Tibial artery (tissue), 4 donors: ENCODE data around the gene ADCY3.

ENCODE experiments used
- DNase-seq, 2 donors: peaks; one replicate each; pipeline ENCODE4 v3.0.0-alpha.2; 2019
- H3K27ac ChIP-seq, 2 donors: fragments of 200-600 bp; sonication (generic) in 1 of 2; 1 replicate in 1 of 2; 2 replicates in 1 of 2; pipeline ENCODE4 v1.5.1; 2018 to 2019; ENCODE audit warnings: mild to moderate bottlenecking in 1 of 2
- H3K27me3 ChIP-seq, 2 donors: fragments of 200-600 bp; sonication (generic) in 1 of 2; one replicate each; pipeline versions ENCODE4 v1.5.1 to v1.6.0; 2016 to 2019
- H3K36me3 ChIP-seq, 3 donors: fragments of 200-600 bp; sonication (generic) in 2 of 3; one replicate each; pipeline ENCODE4 v1.5.1; 2016 to 2019; ENCODE audit warnings: mild to moderate bottlenecking in 2 of 3
- H3K4me1 ChIP-seq, 4 donors: fragments of 200-600 bp; sonication (generic) in 2 of 4; 1 replicate in 3 of 4; 2 replicates in 1 of 4; pipeline ENCODE4 v1.5.1; 2016 to 2019
- H3K4me3 ChIP-seq, 2 donors: fragments of 200-600 bp; sonication (generic) in 1 of 2; 1 replicate in 1 of 2; 2 replicates in 1 of 2; pipeline ENCODE4 v1.5.1; 2018 to 2019; ENCODE audit warnings: mild to moderate bottlenecking in 2 of 2
- H3K9me3 ChIP-seq, 3 donors: fragments of 200-600 bp; sonication (generic) in 1 of 3; one replicate each; pipeline ENCODE4 v1.5.1; 2016 to 2019
- CTCF ChIP-seq, 2 experiments: fragments of 200-600 bp in 1 of 2; fragments of 450-650 bp in 1 of 2; IDR thresholded peaks; one replicate each; pipeline ENCODE4 v1.5.1; 2017 to 2019; ENCODE audit warnings: antibody characterized with exemption in 2 of 2, mild to moderate bottlenecking in 1 of 2, moderate library complexity in 1 of 2
- intact Hi-C: fragments of 100-400 bp; cut with DNase I; formaldehyde crosslinking; loops from one replicate; pipeline ENCODE4 v1.15.0; 2023; ENCODE audit warnings: low total_unique reads

ADCY3 gene

GRCh38 chr2:24840962-24841945 lies 78.8 kb downstream of the ADCY3 start:
- DNase-seq = no peak
- Histone ChIP-seq H3K9me3 (no peaks in the 10 kb centered on the region), H3K27ac (no peak overlapping the region), H3K4me3 (no peak overlapping the region), H3K36me3 (peaks cover 4 to 65% (median 56%) of the 10 kb centered on the region in 3 donors), H3K27me3 (no peaks in the 10 kb centered on the region), H3K4me1 (no peaks in the 10 kb centered on the region)
- TF ChIP-seq CTCF (IDR thresholded peaks at IDR 0.05) = no peak
- intact Hi-C loops = no loop called here

GRCh38 chr2:24840164-24840869 lies 79.7 kb downstream of the ADCY3 start:
- no peak for DNase-seq
- H3K4me1 ChIP-seq = no peaks in the 10 kb centered on the region
- H3K27ac ChIP-seq = no peak overlapping the region
- intact Hi-C loops = no loop called here
- H3K9me3 ChIP-seq = no peaks in the 10 kb centered on the region
- H3K4me3 ChIP-seq = no peak overlapping the region
- no peaks in the 10 kb centered on the region for H3K27me3 ChIP-seq
- TF ChIP-seq CTCF (IDR thresholded peaks at IDR 0.05) = no peak
- peaks cover 4 to 74% (median 65%) of the 10 kb centered on the region in 3 donors for H3K36me3 ChIP-seq

- Histone ChIP-seq H3K4me1 (no peaks in the 10 kb centered on the region), H3K36me3 (peaks cover 5 to 80% (median 71%) of the 10 kb centered on the region in 3 donors), H3K27me3 (no peaks in the 10 kb centered on the region), H3K27ac (no peak overlapping the region), H3K9me3 (no peaks in the 10 kb centered on the region), H3K4me3 (no peak overlapping the region)
- DNase-seq = no peak
- intact Hi-C loops = no loop called here
- no peak for TF ChIP-seq CTCF (IDR thresholded peaks at IDR 0.05)
These were observed 80.3 kb downstream of the ADCY3 start for GRCh38 chr2:24839729-24840128.

GRCh38 chr2:24838541-24838940 lies 81.5 kb downstream of the ADCY3 start:
- Histone ChIP-seq H3K9me3 (no peaks in the 10 kb centered on the region), H3K36me3 (peaks cover 13 to 92% (median 83%) of the 10 kb centered on the region in 3 donors), H3K27me3 (no peaks in the 10 kb centered on the region), H3K4me1 (no peaks in the 10 kb centered on the region), H3K27ac (no peak overlapping the region), H3K4me3 (no peak overlapping the region)
- no peak for TF ChIP-seq CTCF (IDR thresholded peaks at IDR 0.05)
- intact Hi-C loops = no loop called here
- no peak for DNase-seq

- Histone ChIP-seq H3K36me3 (peaks cover 13 to 97% (median 88%) of the 10 kb centered on the region in 3 donors), H3K9me3 (no peaks in the 10 kb centered on the region), H3K27me3 (no peaks in the 10 kb centered on the region), H3K27ac (no peak overlapping the region), H3K4me1 (no peaks in the 10 kb centered on the region), H3K4me3 (no peak overlapping the region)
- TF ChIP-seq CTCF (IDR thresholded peaks at IDR 0.05) = no peak
- DNase-seq = no peak
- intact Hi-C loops = no loop called here
These were observed 82.0 kb downstream of the ADCY3 start for GRCh38 chr2:24837996-24838513.
